GM18909 (cell line): ENCODE data around the gene TMEM205.
"Not testable (repeated sequence)": the region's sequence is repeated elsewhere in the genome, so short reads cannot be mapped to it uniquely, and the experiment has no call there.

ENCODE experiments used
- ATAC-seq: cut with Tn5 transposase; IDR thresholded peaks from one replicate; pipeline ENCODE4 v1.9.1; 2021; ENCODE audit warnings: mild to moderate bottlenecking; ENCODE audit not compliant: unreplicated experiment, poor library complexity

TMEM205 gene

DNA sequence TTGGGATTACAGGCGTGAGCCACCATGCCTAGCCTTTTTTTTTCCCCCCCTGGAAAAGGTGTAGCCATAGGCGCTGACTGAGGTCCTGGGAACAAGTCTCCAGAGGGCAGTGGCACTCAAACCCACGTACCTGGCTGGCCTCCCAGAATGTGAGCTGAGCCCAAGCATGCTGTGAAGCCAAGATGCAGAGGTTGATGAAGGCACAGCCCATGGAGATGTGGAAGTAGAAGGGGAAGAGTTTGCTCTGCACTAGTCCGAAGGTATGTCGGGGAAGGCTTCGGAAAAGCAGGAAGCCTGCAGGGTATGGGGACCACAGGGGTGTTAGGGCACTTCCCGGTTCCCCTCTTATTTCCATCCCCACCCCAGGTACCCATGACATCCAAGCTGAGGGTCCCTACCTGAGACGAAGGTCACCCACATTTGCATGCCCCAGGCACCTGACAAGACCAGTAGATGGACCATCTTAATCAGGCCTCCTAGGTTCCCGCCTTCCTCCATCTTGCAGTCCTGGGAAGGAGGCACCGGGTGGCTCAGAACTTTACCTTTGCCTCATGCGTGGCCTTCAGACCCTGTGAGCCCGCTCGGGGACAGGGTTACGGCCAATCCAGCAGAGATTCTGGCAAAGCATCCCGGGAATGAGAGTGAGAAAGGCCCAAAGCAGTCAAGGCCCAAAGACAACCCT lies 805 bp downstream of the TMEM205 start:
- no peak for ATAC-seq

DNA sequence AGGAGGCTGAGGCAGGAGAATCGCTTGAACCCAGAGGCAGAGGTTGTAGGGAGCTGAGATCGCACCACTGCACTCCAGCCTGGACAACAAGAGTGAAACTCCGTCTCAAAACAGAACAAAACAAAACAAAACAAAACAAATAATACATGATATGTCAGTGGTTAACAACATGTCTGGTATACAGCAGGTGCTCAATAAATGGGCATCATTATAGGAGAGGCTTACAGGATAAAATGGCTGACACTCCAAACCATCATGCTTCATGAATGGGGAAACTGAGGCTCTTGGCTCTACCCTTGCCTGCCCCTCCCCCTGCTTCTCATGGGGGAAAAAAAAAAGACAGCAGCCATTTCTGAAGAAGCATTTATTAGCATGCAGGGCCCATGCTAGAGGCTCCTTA lies 3.6 kb downstream of the TMEM205 start:
- no peak for ATAC-seq

DNA sequence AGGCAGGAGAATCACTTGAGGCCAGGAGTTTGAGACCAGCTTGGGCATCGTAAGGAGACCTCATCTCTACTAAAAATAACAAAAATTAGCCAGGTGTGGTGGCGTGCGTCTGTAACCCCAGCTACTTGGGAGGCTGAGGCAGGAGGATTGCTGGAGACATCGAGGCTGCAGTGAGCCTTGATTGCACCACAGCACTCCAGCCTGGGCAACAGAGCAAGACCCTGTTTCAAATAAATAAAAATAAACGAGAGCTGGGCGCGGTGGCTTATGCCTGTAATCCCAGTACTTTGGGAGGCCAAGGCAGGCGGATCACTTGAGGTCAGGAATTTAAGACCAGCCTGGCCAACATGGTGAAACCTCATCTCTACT lies 6.0 kb downstream of the TMEM205 start:
- not testable (repeated sequence) for ATAC-seq

DNA sequence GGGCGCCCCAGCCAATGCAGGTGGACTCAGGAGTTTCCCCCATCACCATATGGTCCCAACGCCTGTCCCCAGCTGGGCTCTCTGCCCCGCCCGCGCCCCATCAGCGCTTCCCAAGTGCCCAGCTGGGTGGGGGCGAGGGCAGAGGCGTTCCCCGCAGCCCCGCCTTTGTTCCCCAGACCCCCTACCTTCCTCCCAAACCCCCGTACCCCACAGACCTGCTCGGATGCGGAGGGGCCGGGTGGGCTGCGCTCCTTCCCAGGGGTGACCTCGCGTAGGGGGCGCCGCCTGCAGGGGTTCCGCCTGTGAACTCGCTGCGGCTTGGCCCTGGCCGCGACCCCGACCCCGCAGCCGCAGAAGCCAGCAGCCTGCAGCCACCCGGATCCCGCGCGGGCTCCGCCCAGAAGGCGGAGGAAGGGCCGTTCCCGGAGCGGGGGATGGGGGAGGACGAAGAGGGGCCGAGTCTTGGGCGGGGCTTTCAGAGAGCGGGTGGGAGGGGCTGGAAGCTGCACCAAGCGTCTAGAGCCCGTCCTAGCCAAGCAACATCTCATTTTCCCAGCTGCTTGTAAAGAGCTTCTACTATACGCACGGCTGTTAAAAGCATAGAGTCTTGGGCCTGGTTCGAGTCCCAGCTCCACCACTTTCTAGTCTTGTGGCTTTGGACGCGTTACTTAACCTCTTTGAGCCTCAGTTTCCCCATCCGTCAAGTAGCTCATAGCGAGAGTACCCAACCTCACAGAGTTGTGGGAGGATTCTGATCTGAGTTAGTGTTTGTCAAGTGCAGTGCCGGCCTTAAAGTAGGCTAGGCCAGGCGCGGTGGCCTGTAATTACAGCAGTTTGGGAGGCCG lies 6.6 kb downstream of the TMEM205 start, which contains the start of gene RAB3D:
Gene RAB3D, minus strand, starts transcription at position 404 of the 845 bp plus-strand sequence. CDS start 2,258 bp downstream, outside the sequence.
- peak; percentile 61 for ATAC-seq

DNA sequence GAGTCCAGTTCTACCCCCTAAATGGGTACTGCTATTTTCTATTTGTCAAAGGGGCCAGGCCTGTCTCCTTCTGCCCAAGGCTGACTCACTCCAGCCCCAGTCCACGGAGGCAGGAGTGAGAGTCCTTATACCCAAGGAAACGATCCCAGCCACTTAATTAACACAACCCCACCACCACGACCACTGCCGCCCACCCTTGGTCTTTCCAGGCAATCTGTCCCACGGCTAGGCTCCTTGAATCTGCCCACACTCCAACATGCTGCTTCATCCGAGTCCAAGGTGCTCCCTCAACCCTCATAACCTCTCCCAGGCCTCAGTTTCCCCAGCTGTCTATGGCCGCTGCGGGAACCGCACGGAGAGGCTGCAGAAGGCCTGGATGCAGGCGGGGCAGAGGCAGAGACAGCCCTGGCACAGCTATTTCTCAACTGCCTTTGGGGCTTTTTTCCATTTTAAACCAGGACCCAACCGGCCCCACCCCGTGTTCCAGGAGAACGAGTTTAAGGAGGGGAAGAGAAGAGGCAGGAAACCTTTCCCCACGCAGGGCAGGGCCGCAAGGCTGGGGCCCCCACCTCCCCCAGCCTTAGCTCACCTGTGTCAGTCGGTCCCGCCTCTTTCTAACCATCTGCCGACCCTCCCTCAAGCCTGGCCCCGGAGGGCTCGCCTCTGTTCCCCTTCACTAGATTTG lies 7.4 kb downstream of the TMEM205 start:
- ATAC-seq: no peak

DNA sequence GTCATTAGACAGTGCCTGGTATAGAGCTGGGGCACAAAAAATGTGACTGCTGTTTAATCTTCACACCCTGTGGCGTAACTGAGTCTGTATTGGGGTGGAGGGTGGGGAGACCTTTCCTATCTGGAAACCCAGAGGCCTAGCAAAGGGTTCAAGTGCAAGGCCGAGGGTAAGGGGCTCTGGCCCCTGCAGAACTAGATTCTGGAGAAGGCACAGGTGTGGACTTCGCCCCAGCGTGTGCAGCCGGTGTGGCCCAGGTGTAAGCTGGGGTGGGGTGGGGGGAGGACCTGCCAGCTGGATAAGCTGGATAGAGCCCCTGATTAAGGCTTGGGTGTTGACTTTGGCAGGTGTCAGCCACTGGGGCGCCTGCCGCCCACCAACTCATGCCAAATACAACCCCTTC lies 7.9 kb downstream of the TMEM205 start:
- ATAC-seq: no peak

DNA sequence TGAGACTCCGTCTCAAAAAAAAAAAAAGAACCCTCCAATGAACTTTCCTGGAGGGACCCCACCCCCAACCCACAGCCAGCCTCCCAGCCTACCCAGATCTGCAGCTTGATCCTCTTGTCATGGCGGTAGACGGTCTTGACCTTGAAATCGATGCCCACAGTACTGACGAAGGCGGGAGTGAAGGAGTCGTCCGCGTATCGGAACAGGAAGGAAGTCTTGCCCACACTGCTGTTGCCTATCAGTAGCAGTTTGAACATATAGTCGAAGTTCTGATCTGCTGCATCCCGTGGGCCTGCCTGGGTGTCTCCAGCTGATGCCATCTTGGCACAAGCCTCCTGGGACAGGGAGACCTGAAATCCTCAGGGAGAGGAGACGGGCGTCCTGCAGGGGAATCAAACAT lies 9.0 kb downstream of the TMEM205 start:
- ATAC-seq: no peak

DNA sequence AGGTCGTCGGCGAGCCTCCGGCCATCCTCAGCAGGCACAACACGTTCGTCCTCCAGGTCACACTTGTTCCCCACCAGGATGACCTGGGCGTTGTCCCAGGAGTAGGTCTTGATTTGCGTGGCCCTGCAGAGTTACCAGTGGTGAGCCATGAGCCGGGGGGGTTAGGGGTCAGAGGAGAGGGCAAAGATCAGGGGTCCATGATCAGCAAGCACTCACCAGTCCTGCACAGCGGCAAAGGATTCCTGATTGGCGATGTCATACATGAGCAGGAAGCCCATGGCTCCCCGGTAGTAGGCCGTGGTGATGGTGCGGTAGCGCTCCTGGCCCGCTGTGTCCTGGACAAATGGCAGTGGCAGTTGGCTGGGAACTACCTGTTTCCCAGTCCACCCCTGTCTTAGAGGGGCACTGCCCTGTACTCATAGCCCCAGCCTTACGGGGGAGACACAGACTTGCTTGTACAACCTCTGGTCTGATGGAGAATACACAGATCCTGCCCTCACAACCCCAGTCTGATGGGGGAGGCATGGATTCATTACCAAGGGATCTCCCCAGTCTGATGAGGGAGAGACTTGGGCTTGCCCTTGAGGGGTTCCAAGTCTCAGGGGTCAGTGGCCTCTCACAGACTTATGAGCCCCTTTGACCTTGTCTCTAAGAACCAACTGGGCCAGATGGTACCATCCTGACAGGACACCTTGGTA lies 10.5 kb downstream of the TMEM205 start:
- ATAC-seq: no peak

DNA sequence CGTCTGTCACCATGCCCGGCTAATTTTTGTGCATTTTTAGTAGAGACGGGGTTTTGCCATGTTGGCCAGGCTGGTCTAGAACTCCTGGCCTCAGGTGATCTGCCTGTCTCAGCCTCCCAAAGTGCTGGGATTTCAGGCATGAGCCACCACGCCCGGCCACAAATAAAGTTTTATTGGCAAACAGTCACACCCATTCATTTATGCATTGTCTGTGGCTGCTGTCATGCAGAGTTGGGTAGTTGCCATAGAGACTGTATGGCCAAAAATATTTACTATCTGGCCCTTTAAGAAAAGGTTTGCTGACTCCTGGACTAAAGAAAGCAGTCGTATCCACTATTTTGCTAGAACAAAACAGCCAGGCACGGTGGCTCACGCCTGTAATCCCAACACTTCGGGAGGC lies 12.2 kb downstream of the TMEM205 start:
- not testable (repeated sequence) for ATAC-seq

DNA sequence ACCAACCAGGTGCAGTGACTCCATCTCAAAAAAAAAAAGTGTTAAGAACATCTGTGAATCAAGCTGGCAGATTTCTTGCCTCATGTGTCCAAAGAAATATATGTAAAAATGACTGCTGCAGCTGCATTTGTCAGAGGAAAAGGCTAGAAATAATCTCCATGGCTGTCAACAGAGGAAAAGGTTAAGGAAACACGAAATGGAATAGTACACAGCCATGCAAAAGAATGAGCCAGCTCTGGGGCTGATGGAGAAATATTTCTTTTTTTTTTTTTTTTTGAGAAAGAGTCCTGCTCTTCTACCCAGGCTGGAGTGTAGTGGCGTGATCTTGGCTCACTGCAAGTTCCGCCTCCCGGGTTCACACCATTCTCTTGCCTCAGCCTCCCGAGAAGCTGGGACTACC lies 13.2 kb downstream of the TMEM205 start:
- ATAC-seq: no peak

DNA sequence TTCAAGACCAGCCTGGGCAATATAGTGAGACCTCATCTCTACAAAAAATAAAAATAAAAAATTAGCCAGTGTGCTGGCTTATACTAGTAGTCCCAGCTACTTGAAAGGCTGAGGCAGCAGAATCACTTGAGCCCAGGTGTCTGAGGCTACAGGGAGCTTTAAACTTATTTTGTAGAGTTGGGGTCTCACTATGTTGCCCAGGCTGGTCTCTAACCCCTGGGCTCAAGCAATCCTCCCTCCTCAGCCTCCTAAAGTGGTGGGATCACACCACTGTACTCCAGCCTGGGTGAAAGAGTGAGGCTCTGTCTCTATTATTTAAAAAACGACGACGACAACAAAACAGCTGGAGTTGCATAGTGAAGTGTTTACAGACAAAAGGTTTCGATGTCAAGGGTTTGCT lies 14.6 kb downstream of the TMEM205 start:
- ATAC-seq: no peak

DNA sequence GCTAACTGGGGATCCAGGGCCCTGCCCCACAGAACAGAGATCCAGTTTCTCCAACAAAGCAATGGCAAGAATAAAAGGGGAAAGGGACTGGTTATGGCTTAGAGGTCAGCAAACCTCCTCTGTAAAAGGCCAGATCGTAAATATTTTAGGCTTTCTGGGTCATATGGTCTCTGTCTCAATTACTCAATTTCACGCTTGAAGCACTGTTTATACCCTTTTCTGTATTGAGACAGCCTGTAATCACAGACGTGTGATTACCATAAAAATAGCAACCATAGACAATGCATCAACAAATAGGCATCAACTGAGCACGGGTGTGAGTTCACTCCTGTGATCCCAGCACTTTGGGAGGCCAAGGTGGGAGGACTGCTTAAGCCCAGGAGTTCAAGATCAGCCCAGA lies 15.9 kb downstream of the TMEM205 start:
- ATAC-seq: no peak

DNA sequence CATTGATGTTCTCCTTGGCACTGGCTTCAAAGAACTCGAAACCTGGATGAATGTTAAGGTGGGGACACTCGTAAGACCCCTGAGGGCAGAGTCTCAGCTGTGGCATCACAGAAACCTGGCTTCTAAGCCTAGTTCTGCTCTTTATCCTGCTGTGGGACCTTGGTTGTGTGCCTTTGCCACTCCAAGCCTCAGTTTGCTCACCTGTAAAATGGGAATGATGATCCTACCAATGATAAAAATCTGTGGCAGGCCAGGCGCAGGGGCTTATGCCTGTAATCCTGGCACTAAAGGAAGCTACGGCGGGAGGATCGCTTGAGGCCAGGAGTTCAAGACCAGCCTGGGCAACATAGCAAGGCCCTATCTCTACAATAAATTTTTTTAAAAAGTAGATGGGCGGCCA lies 20.5 kb downstream of the TMEM205 start:
- no peak for ATAC-seq

DNA sequence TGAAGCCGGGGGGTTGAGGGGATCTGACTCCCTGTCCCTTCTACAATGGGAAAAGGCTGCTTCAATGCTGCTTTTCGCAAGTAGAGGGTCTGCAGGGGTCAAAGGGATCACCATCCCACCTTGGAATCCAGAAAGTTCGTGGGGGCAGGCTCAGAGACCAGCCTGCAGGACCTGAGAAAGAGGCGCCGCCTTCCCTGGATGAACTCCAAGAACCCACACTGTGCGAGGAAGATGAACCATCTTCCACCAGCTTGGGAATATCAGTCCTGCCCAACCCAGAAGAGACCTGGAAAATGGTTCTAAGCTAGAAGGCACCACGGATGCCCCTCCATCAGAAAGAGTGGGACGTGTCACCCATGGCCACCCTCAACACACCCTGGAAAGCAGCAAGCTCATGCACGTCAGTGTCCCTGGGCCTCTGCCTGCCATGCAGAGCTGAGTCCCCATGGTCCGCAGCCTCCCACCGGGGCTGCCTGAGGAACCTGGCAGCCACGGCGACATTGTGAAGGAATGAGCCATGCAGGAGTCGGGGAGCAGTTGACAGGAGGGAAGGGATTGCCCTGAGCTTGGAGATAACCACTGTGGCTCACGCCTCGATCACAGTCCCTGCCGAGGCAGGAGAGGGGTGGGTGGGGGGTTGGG lies 21.2 kb downstream of the TMEM205 start:
- ATAC-seq: no peak

DNA sequence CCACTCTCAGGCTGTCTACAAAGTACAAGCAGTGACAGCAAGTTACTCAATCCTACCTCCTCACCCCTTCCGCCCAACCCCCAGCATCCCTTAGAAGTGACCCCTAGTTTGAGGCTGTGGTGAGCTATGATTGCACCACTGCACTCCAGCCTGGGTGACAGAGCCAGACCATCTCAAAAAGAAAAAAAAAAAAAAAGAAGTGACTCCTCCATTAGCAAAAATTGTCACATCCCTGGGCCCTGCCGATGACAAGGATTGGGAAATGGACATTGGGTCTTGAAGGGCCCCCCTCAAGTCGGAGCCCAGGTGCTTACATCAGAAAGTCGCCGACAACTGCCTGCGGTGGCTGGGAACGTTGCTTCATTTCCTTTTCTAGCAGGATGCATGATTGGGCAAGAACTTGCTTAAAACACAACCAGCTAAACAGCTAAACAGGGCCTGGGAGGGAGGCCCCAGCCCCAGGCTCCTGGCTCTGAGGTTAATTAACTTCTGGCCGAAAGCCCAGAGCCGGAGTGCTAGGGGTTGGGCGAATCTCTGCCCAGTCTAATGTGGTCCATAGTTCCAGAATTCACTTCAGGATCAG lies 21.9 kb downstream of the TMEM205 start:
- no peak for ATAC-seq

DNA sequence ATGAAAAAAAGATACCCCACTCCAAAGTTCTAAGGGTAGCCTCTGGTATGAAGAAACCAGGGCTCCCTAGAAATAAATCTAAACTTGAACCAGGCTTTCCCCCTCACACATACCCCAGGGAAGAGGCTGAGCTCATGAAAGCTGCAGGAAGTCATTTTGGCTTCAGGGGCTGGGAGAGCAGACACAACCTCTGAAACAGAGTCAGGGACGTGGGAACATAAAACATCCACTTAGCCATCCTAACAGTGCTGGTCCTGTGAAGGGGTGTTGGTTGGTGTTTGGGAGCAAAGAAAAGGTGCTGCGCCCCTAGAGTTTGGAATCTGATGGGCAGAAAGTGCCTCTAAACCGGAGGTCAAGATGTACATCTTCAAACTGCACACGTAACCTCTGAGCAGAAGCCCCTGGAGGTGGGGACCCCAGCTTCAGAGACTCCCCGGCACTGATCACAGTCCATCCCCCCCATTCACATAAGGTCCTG lies 22.4 kb downstream of the TMEM205 start:
- ATAC-seq: no peak

DNA sequence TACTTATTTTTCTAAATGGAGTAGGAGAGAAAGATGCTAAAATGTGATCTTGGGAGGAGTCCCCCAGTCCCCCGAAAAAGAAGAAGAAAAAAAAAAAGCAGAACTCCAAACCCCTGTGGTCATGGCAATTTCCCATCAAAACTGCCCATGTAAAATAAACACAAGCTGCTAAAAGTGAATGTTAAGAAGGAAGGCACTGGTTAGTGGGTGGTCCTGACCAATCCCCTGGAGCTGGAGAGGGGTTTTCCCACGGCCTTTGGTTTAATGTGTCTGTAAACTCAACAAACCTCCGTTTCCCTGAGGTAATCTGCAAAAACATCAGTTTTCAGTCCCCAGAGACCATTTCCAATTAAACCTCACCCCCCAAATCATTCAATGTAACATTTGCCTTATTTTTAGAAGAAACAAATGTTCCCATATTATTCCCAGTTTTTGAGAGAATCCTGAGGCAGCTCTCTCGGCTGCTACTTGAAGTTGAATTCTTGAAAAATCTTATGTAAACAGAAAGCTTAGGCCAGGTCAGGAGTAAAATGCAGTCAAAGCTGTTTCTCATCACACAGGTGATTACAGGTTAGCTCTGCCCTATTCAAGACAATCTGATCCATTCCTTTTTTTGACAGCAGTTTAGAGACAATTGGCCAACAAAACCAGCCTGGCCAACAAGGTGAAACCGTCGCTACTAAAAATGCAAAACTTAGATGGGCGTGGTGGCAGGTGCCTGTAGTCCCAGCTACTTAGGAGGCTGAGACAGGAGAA lies 23.6 kb downstream of the TMEM205 start:
- no peak for ATAC-seq

DNA sequence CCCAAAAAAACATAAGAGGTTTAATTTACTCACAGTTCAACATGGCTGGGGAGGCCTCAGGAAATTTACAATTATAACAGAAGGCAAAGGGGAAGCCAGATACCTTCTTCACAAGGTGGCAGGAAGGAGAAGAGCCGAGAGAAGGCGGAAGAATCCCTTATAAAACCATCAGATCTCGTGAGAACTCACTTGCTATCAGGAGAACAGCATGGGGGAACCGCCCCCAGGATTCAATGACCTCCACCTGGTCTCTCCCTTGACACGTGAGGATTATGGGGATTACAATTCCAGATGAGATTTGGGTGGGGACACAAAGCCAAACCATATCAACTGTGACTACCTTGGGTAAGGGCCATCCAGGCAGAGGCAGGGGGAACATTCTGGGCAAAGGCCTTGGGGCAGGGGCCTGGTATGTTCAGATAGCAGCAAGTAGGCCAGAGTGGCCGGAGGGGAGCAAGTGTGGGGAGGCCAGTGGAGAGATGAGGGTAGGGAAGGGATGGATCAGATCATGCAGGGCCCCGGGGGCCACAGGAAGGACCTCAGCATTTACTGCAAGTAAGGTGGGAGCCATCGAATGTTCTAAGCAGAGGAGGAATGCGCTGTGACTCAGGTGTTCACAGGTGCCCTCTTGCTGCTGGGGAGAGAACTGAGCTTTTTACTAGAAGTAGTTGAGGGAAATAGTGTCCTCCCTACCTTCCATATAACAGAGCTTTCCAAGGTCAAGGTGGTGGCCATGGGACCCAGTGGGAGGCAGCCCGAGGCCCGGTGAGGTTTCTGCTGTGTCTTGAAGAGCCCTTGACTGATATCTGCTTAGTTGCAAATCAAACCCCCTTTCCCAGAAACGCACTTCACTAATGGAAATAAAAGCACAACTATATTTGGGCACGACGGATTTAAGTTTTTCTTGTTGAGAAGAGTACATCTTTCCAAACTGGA lies 24.6 kb downstream of the TMEM205 start:
- ATAC-seq: no peak
